ENCODE results near the gene FGFRL1.

The FGFRL1 gene

GRCh38 chr4:987624-988513, 23.6 kb upstream of the FGFRL1 start:
- no peak for TF ChIP-seq CTCF (IDR thresholded peaks at IDR 0.05; ENCODE audit: insufficient read depth, missing control alignments)
- FAIRE-seq (no peak), DNase-seq (ENCODE audit: insufficient read length, low spot score) (no peak)

GRCh38 chr4:988726-989721, 22.4 kb upstream of the FGFRL1 start:
- DNase-seq (ENCODE audit: insufficient read length, low spot score) = no peak
- no peak for FAIRE-seq
- TF ChIP-seq CTCF (IDR thresholded peaks at IDR 0.05; ENCODE audit: insufficient read depth, missing control alignments) = no peak

- TF ChIP-seq CTCF (IDR thresholded peaks at IDR 0.05; ENCODE audit: insufficient read depth, missing control alignments) = no peak
- DNase-seq (ENCODE audit: insufficient read length, low spot score) = no peak
- FAIRE-seq = no peak
Observed at GRCh38 chr4:989722-990471, 21.5 kb upstream of the FGFRL1 start.

GRCh38 chr4:990746-991367, 20.6 kb upstream of the FGFRL1 start:
- no peak for FAIRE-seq
- TF ChIP-seq CTCF (IDR thresholded peaks at IDR 0.05; ENCODE audit: insufficient read depth, missing control alignments) = no peak
- no peak for DNase-seq (ENCODE audit: insufficient read length, low spot score)

- no peak for TF ChIP-seq CTCF (IDR thresholded peaks at IDR 0.05; ENCODE audit: insufficient read depth, missing control alignments)
- DNase-seq (ENCODE audit: insufficient read length, low spot score) = no peak
- FAIRE-seq = no peak
Observed at GRCh38 chr4:991451-992296, 19.8 kb upstream of the FGFRL1 start.

All from D721Med (cell line).